HCT116 (cell line): ENCODE data around the gene STT3B. TPM values are rescaled to one million over a fixed set of nuclear protein-coding genes. Genes with fewer than 3 reads are reported as not detected.

Experiments
- ATAC-seq: fragments of 200-7000 bp; cut with Tn5 transposase; 2 replicates; pipeline ENCODE4 v1.9.1; 2020; ENCODE audit warnings: mild to moderate bottlenecking, moderate library complexity
- Bru-seq: library from RNA; stranded (reverse); fragments of 400-500 nt; gene quantifications from one replicate; lab custom pipeline; 2021; lab: Mats Ljungman, UMichigan
- BruChase-seq, 2 experiments: library from RNA; stranded (reverse); fragments of 400-500 nt; gene quantifications; one replicate each; lab custom pipeline; 2021; lab: Mats Ljungman, UMichigan
- BruUV-seq: library from RNA; stranded (reverse); fragments of 400-500 nt; replicated peaks from 2 replicates; lab custom pipeline; 2021; lab: Mats Ljungman, UMichigan
- CTCF ChIA-PET: fragments of 300-600 bp; sonication (Branson Sonifier 250); formaldehyde crosslinking; loops from one replicate; lab custom pipeline; 2021; ENCODE audit warnings: antibody characterized with exemption; lab: Charles Lee
- POLR2A ChIA-PET: fragments of 300-600, 350-600 bp; sonication (Branson Sonifier 250); formaldehyde crosslinking; loops from one replicate; lab custom pipeline; 2021; ENCODE audit warnings: antibody characterized with exemption; lab: Charles Lee
- RAD21 ChIA-PET, 2 experiments: fragments of 300-600 bp; sonication (Branson Sonifier 250); formaldehyde crosslinking; loops; one replicate each; lab custom pipeline; 2023; ENCODE audit warnings: low total read pairs in 2 of 2; ENCODE audit not compliant: uncharacterized antibody in 2 of 2, unreplicated experiment in 2 of 2, low non-redundant PET in 1 of 2; lab: Charles Lee
- DNase-seq: peaks from one replicate; pipeline ENCODE4 v3.0.0-alpha.2; 2010; ENCODE audit warnings: low read depth, low spot score
- H2AFZ ChIP-seq: fragments of 200-600 bp; shearing (Covaris generic), sonication (generic); 2 replicates; pipeline ENCODE4 v1.6.1; 2017; ENCODE audit warnings: low read depth, mixed run types, mixed read lengths, antibody characterized with exemption, low read length; ENCODE audit not compliant: poor library complexity, severe bottlenecking
- H3K27ac ChIP-seq: 2 replicates; pipeline ENCODE4 v1.5.1; 2012; ENCODE audit warnings: low read depth, low read length
- H3K27me3 ChIP-seq: fragments of 200-600 bp; sonication (generic); 2 replicates; pipeline ENCODE4 v1.6.1; 2016; ENCODE audit warnings: mixed run types, low read length, mixed read lengths; ENCODE audit not compliant: insufficient read depth
- H3K36me3 ChIP-seq, 2 experiments: fragments of 200-500 bp in 1 of 2; fragments of 200-600 bp in 1 of 2; sonication (Bioruptor generic) in 1 of 2; sonication (generic) in 1 of 2; 2 replicates each; pipeline versions ENCODE4 v1.5.1 to v1.6.1; 2014 to 2016; ENCODE audit warnings: low read length in 2 of 2, inconsistent platforms in 1 of 2, mixed read lengths in 1 of 2, mixed run types in 1 of 2; ENCODE audit not compliant: insufficient read depth in 2 of 2, control insufficient read depth in 1 of 2
- H3K4me1 ChIP-seq, 2 experiments: fragments of 200-600 bp in 1 of 2; sonication (generic) in 1 of 2; 2 replicates each; pipeline versions ENCODE4 v1.5.1 to v1.6.1; 2012 to 2017; ENCODE audit warnings: low read length in 2 of 2, inconsistent platforms in 1 of 2, mild to moderate bottlenecking in 1 of 2, mixed read lengths in 1 of 2, mixed run types in 1 of 2, moderate library complexity in 1 of 2; ENCODE audit not compliant: insufficient read depth in 2 of 2, control insufficient read depth in 1 of 2
- H3K4me2 ChIP-seq: fragments of 200-600 bp; sonication (generic); 2 replicates; pipeline ENCODE4 v1.6.1; 2017; ENCODE audit warnings: mixed run types, low read length, mixed read lengths
- H3K4me3 ChIP-seq, 2 experiments: fragments of 200-600 bp in 1 of 2; sonication (generic) in 1 of 2; replicated peaks in 1 of 2; 2 replicates each; pipeline ENCODE4 v1.5.1; 2011 to 2016; ENCODE audit warnings: low read length in 2 of 2, control low read depth in 1 of 2, low read depth in 1 of 2, mild to moderate bottlenecking in 1 of 2, mixed read lengths in 1 of 2, mixed run types in 1 of 2
- H3K79me2 ChIP-seq: fragments of 200-600 bp; sonication (generic); 2 replicates; pipeline ENCODE4 v1.6.1; 2017; ENCODE audit warnings: mild to moderate bottlenecking, mixed run types, low read length, moderate library complexity, mixed read lengths; ENCODE audit not compliant: insufficient read depth
- H3K9ac ChIP-seq: fragments of 200-600 bp; sonication (generic); 2 replicates; pipeline ENCODE4 v1.6.1; 2016; ENCODE audit warnings: low read length, mixed read lengths
- H3K9me2 ChIP-seq: fragments of 200-600 bp; sonication (generic), shearing (Covaris generic); 2 replicates; pipeline ENCODE4 v1.6.1; 2017; ENCODE audit warnings: mixed run types, mild to moderate bottlenecking, moderate library complexity; ENCODE audit not compliant: insufficient read depth
- H3K9me3 ChIP-seq, 2 experiments: fragments of 200-500 bp in 1 of 2; fragments of 200-600 bp in 1 of 2; sonication (Bioruptor generic) in 1 of 2; sonication (generic) in 1 of 2; 2 replicates each; pipeline ENCODE4 v1.6.1; 2014 to 2017; ENCODE audit warnings: low read length in 2 of 2, mixed read lengths in 2 of 2, inconsistent platforms in 1 of 2, low read depth in 1 of 2, mild to moderate bottlenecking in 1 of 2, mixed run types in 1 of 2, moderate library complexity in 1 of 2; ENCODE audit not compliant: control insufficient read depth in 1 of 2, insufficient read depth in 1 of 2
- H4K20me1 ChIP-seq: fragments of 200-600 bp; sonication (generic), shearing (Covaris generic); 2 replicates; pipeline ENCODE4 v1.6.1; 2017; ENCODE audit warnings: mixed run types, mild to moderate bottlenecking, moderate library complexity; ENCODE audit not compliant: insufficient read depth
- ATF3 ChIP-seq: IDR thresholded peaks from 2 replicates; pipeline ENCODE4 v1.6.1; 2012
- CBX3 ChIP-seq: IDR thresholded peaks from 2 replicates; pipeline ENCODE4 v1.6.1; 2012; ENCODE audit warnings: low read depth
- EGR1 ChIP-seq: IDR thresholded peaks from 2 replicates; pipeline ENCODE4 v1.6.1; 2012; ENCODE audit warnings: low read depth
- ELF1 ChIP-seq: IDR thresholded peaks from 2 replicates; pipeline ENCODE4 v1.6.1; 2012; ENCODE audit warnings: low read depth, borderline replicate concordance
- POLR2A ChIP-seq: IDR thresholded peaks from 2 replicates; pipeline ENCODE4 v1.7.0; 2011; ENCODE audit warnings: borderline replicate concordance; ENCODE audit not compliant: insufficient read depth, insufficient read length; ENCODE audit errors: extremely low read depth
- POLR2AphosphoS5 ChIP-seq: IDR thresholded peaks from 2 replicates; pipeline ENCODE4 v1.6.1; 2011; ENCODE audit warnings: mild to moderate bottlenecking, low read depth, low read length, moderate library complexity
- REST ChIP-seq: IDR thresholded peaks from 2 replicates; pipeline ENCODE4 v1.6.1; 2012; ENCODE audit warnings: low read depth
- SIN3A ChIP-seq: IDR thresholded peaks from 2 replicates; pipeline ENCODE4 v1.6.1; 2012; ENCODE audit warnings: low read depth
- YY1 ChIP-seq: IDR thresholded peaks from 2 replicates; pipeline ENCODE4 v1.6.1; 2011; ENCODE audit warnings: low read length, low read depth, moderate library complexity, mild to moderate bottlenecking; ENCODE audit not compliant: insufficient replicate concordance; ENCODE audit errors: extremely low read depth
- ZFX ChIP-seq: fragments of 450-650 bp; IDR thresholded peaks from 2 replicates; pipeline ENCODE4 v1.6.1; 2017
- intact Hi-C: fragments of 100-400 bp; cut with micrococcal nuclease; formaldehyde crosslinking; loops from 2 replicates; pipeline ENCODE4 v1.10.0; 2022
- long read RNA-seq: library from polyadenylated mRNA; unstranded; transcript quantifications from one replicate; pipeline ENCODE4 v2.0.0, GENCODE V29; 2021; ENCODE audit not compliant: unreplicated experiment
- polyA plus RNA-seq: library from polyadenylated mRNA; unstranded; fragments of >200 nt; gene quantifications from 2 replicates; pipeline ENCODE4 v1.2.1, GENCODE V29; 2012; ENCODE audit warnings: missing spikeins
- total RNA-seq: library from RNA; stranded (reverse); gene quantifications from one replicate; pipeline ENCODE4 v1.2.1, GENCODE V29; 2021; ENCODE audit not compliant: unreplicated experiment

Gene STT3B
- 131 TPM for total RNA-seq
- 42.6 and 54.3 TPM in 2 replicates for polyA plus RNA-seq
- Bru-seq, nascent RNA = percentile 94 among the genes with signal in this experiment
- BruChase-seq, experiment 1, labeled RNA remaining after a 6-hour chase = percentile 92 among the genes with signal in this experiment
- percentile 88 among the genes with signal in this experiment for BruChase-seq, experiment 2, labeled RNA remaining after a 2-hour chase
- long read RNA-seq, full-length matches to known transcripts = 558 of 623 reads
- long read RNA-seq, partial matches to known transcripts = 25 of 623 reads
- long read RNA-seq, other reads (novel, unspliced or antisense) = 40 of 623 reads

GRCh38 chr3:31532587-31533168, at the start of gene STT3B:
STT3B (plus strand) TSS chr3:31532925; CDS start chr3:31532999, 74 bp downstream.
- no TSS peak for BruUV-seq
- POLR2A ChIA-PET = interaction anchor here (0.6 to 3.0 kb wide), 11 partner anchors 9 to 1152 kb away, joined by 3 to 22 read pairs (median 3); partner anchors contain the start of gene CNOT10
- peak; percentile 74 for ATAC-seq
- Histone ChIP-seq H3K4me2 (peak within 1 kb of the TSS; percentile 100), H3K9ac (peak within 1 kb of the TSS; percentile 94), H3K79me2 (peaks cover 61% of the 10 kb centered on the region), H3K27me3 (peaks cover 4% of the 10 kb centered on the region; the same call in 1 of the 2 replicates), H3K9me2 (no peaks in the 10 kb centered on the region)
- CTCF ChIA-PET = interaction anchor here (0.9 to 1.3 kb wide), 5 partner anchors 13 to 85 kb away, joined by 3 to 11 read pairs (median 3); no protein-coding TSS in a partner anchor
- TF ChIP-seq POLR2A = no peak
- peak; percentile 82 for TF ChIP-seq YY1
- TF ChIP-seq SIN3A = peak; percentile 72; the same call in 1 of the 2 replicates
- peak; percentile 83 for TF ChIP-seq POLR2AphosphoS5
- no peak; the same call in 1 of the 2 replicates for TF ChIP-seq ZFX
- peak; percentile 14; the same call in 1 of the 2 replicates for TF ChIP-seq CBX3
- TF ChIP-seq REST = no peak
- TF ChIP-seq EGR1 = peak; percentile 74; the same call in 1 of the 2 replicates
- no peak for TF ChIP-seq ATF3
- TF ChIP-seq ELF1 = no peak; the same call in 1 of the 2 replicates
- TF ChIP-seq, all 23 proteins: peak for 5
- H3K36me3 ChIP-seq = no peaks in the 10 kb centered on the region
- peak within 1 kb of the TSS; percentile 61 for H2AFZ ChIP-seq
- peak within 1 kb of the TSS; percentile 74 to 88 for H3K4me3 ChIP-seq
- DNase-seq = peak; percentile 40
- H3K4me1 ChIP-seq = peaks cover 12 to 32% of the 10 kb centered on the region in 2 experiments
- H4K20me1 ChIP-seq = peaks cover 15% of the 10 kb centered on the region; the same call in 1 of the 2 replicates
- intact Hi-C loops = no loop called here
- peak within 1 kb of the TSS; percentile 96 for H3K27ac ChIP-seq
- RAD21 ChIA-PET = no interaction called here
- H3K9me3 ChIP-seq = no peaks in the 10 kb centered on the region
